ENCODE results near the gene MYCBP2.
"Not testable (repeated sequence)": the region's sequence is repeated elsewhere in the genome, so short reads cannot be mapped to it uniquely, and the experiment has no call there.

Gene MYCBP2

DNA sequence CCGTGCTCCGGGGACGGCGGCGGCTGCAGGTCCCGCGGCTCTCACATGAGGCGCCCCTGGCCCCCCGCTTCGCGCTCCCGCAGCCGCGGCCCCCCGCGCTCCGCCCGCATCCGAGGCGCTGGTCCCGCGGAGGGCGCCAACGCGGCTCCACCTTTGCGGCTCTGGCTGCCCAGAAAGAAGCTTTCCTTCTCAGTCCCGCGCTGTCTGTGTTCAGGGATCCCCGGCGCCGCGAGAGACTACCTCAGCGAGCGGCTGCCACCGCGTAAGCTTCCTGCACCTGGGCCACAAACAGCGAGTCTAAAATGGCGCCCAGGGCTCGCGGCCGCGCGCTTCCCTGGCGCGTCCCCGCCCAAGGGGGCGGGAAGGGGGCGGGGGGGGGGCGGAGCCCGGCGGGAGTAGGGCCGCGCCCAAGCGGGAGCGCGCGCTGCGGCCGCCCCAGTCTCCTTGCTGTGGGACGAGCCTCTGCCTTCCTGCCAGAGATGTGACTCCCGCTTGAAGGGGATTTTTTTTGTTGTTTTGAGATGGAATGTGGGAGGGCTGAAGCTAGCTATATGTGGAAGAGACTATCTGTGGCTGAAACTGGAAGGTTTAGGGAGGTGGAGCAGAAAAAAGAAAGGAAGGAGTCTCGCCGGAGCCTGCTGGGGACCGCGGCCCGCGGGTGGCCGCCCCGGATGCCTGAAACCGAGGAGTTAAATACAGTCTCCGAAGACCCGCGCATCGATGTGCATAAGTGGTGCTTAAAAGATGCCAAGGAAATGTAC is 299.9 kb downstream of the MYCBP2 start, which contains the start of gene FBXL3:
Gene FBXL3, minus strand, starts transcription at position 299 of the 761 bp plus-strand sequence. CDS start 5,299 bp downstream, outside the sequence.
- DNase-seq: peak; percentile 47

- peak; percentile 44 for DNase-seq
These were observed 300.5 kb downstream of the MYCBP2 start for GRCh38 chr13:77026255-77026860.

GRCh38 chr13:77022341-77022740 is 304.6 kb downstream of the MYCBP2 start:
- no peak for DNase-seq

GRCh38 chr13:77019756-77020155 is 307.1 kb downstream of the MYCBP2 start:
- no peak for DNase-seq

DNA sequence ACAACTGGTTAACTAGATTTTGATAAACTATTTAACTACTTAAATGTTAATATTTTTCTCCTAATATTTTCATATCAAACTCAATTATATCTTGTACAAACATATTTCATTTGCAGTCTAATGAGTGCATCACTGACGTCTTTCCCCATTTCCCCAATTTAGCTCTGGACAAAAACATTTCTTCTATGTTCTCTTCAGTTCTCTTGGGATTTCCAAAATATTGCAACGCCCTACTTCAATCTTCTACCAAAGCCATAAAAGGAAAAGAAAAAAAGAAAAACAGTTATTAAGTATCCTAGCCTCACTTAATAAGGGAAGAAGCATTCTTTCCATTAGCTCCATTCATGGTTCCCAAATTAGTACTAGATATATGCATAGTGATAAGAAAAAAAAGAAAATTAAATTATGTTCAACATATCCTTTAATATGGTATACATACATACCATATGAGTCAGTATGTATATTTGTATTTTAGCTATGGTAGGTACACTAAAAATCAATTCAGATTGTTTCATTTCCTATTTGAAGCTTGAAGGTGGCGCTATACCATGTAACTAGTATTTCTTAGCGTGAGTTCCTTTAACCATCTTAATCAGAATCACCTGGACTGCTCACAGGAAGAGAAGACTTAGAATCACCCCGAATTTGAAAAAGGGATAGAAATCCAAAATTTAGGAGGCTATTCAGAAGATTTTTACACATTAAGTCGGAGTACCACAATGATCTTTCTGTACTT is 309.8 kb downstream of the MYCBP2 start:
- no peak for DNase-seq

DNA sequence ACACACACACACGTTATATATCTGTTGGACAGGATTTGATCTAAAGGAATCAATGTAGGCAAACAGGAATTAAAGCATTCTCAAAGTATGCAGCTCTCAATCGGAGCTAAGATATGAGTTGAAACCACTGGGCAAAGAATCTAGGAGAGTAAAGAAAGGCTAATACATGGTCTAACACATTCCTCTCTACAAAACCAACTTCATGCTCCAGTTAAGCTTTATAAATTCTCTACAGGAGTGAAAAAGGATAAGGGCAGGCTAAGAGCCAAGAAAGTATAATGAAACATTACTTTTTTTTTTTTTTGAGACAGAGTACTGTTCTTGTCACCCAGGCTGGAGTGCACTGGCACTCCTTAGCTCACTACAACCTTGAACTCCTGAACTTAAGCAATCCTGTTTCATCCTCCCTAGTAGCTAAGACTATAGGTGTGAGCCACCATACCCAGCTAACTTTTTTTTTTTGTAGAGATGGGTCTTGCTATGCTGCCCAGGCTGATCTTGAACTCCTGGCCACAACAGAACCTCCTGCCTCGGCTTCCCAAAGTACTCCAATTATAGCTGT is 310.6 kb downstream of the MYCBP2 start:
- no peak for DNase-seq

DNA sequence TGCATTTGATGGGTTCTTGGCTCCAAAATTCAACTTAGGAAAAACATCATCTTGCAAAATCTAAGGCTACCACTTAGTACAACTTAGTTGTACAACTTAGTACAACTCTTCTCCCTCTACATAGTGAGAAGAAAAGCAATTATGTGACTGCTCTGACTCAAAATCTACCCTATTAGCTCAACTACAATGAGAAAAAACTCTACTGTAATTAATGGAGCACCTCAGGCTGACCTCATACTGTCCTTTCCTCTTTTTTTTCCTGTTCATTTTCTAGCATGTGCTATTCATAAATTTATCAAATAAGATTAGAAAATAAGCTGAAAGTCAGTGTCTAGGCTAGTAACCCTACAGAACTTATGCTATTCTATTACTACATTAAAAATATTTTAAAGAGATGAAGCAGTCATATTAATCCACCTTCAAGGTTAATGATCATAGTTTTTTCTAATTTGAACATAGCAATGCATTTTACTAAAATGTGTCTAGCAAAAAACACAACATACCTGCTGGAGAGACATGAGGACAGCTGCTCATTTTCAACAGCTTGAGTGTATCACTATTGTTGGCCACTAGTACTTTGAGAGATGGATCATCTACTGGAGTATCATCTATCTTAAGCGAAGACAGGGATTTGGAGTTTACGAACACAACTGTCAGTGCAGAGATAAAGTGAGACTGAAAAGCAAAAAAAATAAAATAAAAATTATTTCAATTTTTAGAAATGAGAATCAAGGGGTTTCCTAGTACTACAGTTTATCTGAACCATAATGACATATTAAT is 311.8 kb downstream of the MYCBP2 start:
- no peak for DNase-seq

DNA sequence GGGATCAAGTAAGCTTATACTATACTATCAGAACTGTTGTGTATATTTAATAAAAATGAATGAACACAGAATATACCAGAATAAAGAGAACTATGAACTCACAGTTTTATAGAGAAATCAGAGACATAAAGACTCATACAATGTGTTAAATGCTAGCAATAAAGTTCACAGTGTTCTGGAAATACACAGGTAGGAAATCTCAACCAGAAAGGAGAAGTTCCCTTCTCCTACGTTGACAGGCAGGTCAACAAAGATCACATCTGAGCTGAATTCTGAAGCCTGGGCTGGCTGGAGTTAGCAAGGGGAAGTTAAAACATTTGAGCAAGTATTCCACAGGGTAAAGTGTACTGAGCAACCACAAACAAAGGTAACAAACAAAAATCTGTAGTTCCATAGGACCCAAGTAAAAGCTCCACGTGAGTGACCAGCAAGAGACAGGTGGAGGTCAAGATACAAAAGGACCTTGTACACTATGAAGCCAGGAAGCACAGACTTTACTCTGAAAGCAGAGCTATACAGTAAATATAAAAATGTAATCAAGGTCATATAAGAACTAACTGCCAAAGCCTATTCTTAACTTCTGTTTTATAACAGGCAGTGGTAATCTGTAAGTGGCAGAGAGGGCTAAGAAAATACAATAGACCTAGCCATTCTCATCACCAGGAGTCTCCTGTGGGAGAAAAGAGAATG is 312.9 kb downstream of the MYCBP2 start:
- no peak for DNase-seq

- not testable (repeated sequence) for DNase-seq
These were observed 317.2 kb downstream of the MYCBP2 start for GRCh38 chr13:77009719-77010118.

- DNase-seq: no peak
These were observed 317.9 kb downstream of the MYCBP2 start for GRCh38 chr13:77009011-77009410.

DNA sequence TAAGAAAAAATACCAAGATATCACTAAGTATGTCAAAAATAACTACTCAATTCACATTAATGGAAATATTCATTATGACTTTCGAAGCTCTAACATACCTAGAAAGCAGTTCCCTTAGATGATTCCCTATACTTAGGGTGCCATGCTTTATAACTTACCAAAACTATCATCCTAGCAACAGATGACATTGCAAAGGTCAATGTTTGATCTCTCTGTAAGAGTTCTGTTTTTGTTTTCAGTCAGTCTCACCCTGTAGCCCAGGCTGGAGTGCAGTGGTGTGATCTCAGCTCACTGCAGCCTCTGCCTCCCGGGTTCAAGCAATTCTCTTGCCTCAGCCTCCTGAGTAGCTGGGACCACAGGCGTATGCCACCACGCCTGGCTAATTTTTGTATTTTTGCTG is 318.6 kb downstream of the MYCBP2 start:
- DNase-seq: not testable (repeated sequence)

GRCh38 chr13:77002590-77003190 is 324.2 kb downstream of the MYCBP2 start:
- no peak for DNase-seq

DNA sequence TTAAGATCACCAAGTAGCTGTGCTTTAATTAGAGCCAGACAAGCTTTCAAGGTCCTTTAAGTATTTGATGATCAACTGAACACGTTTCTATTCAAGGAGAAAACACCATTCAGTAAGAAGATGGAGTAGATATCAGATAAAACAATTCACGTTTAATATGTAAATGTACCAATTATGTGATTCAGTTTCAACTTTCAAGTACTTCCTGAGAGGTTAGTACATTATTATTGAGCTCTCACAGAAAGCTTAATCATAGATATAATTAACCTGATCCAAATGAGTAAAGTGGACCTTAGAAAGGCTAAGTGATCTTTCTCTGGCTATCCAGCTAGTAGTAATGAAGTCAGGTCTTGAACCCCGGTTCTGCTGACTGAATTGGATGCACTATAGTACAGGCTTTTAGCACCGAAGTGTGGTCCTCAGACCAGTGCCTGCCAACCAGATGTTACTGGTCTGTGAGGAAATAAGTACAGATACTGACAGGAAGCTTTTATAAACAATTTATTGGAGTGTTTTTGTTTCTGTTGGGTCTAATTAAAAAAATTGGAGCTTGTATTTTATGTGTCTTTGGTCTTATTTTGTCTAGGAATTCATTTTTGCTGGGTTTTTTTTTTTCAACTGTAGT is 324.8 kb downstream of the MYCBP2 start:
- no peak for DNase-seq

DNA sequence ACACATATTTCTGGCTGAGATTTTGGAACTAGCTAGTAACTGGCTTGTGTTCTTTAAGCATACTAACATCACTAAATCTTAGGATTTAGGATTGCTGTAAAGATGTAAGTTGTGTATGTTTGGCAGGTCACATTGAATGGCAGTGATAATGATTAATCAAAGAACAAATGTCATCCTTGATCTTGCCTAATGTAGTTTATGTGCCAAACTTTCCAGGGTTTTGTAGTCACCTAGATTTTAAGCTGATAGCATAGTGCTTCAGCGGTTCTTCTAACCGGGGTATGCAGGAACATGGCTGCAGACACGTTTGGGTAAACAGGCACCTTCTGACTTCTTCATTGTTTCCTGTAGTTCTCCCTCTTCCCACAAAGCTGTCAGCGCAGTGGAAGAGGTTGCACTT is 325.4 kb downstream of the MYCBP2 start:
- DNase-seq: no peak

GRCh38 chr13:77000475-77000874 is 326.4 kb downstream of the MYCBP2 start:
- DNase-seq: no peak
